Measurements from ENCODE around the gene TP53RK. TPM values are rescaled to one million over a fixed set of nuclear protein-coding genes. Genes with fewer than 3 reads are reported as not detected.

Gene TP53RK
- total RNA-seq, 2 donors from 2014 or later, result 11.3 to 12.1 TPM

- H3K9me3 ChIP-seq, result no peaks in the 10 kb centered on the region
- no peaks in the 10 kb centered on the region for H3K27me3 ChIP-seq
- no peaks in the 10 kb centered on the region for H3K36me3 ChIP-seq
- H3K27ac ChIP-seq, result no peak overlapping the region
- no peak overlapping the region for H3K4me3 ChIP-seq
- DNase-seq (ENCODE audit: low spot score), result no peak
- no peaks in the 10 kb centered on the region for H3K4me1 ChIP-seq
- no peak for TF ChIP-seq CTCF (IDR thresholded peaks at IDR 0.05)
These were observed 48.5 kb downstream of the TP53RK start for GRCh38 chr20:46640536-46641311.

- Histone ChIP-seq H3K27ac (no peak overlapping the region), H3K4me1 (no peaks in the 10 kb centered on the region), H3K4me3 (no peak overlapping the region), H3K27me3 (no peaks in the 10 kb centered on the region), H3K36me3 (no peaks in the 10 kb centered on the region), H3K9me3 (no peaks in the 10 kb centered on the region)
- DNase-seq (ENCODE audit: low spot score), result no peak
- TF ChIP-seq CTCF (IDR thresholded peaks at IDR 0.05), result no peak
These were observed 49.2 kb downstream of the TP53RK start for GRCh38 chr20:46640044-46640443.

GRCh38 chr20:46639587-46639986, 49.7 kb downstream of the TP53RK start:
- Histone ChIP-seq H3K9me3 (no peaks in the 10 kb centered on the region), H3K27me3 (no peaks in the 10 kb centered on the region), H3K4me1 (no peaks in the 10 kb centered on the region), H3K4me3 (no peak overlapping the region), H3K36me3 (no peaks in the 10 kb centered on the region), H3K27ac (no peak overlapping the region)
- no peak for TF ChIP-seq CTCF (IDR thresholded peaks at IDR 0.05)
- DNase-seq (ENCODE audit: low spot score), result no peak

- H3K9me3 ChIP-seq, result no peaks in the 10 kb centered on the region
- H3K27ac ChIP-seq, result no peak overlapping the region
- DNase-seq (ENCODE audit: low spot score), result no peak
- TF ChIP-seq CTCF (IDR thresholded peaks at IDR 0.05), result no peak
- no peaks in the 10 kb centered on the region for H3K36me3 ChIP-seq
- H3K4me1 ChIP-seq, result no peaks in the 10 kb centered on the region
- no peak overlapping the region for H3K4me3 ChIP-seq
- no peaks in the 10 kb centered on the region for H3K27me3 ChIP-seq
These were observed 50.4 kb downstream of the TP53RK start for GRCh38 chr20:46638898-46639274.

GRCh38 chr20:46638134-46638897, 50.9 kb downstream of the TP53RK start:
- Histone ChIP-seq H3K4me3 (no peak overlapping the region), H3K27me3 (no peaks in the 10 kb centered on the region), H3K9me3 (no peaks in the 10 kb centered on the region), H3K27ac (no peak overlapping the region), H3K4me1 (no peaks in the 10 kb centered on the region), H3K36me3 (no peaks in the 10 kb centered on the region)
- TF ChIP-seq CTCF (IDR thresholded peaks at IDR 0.05), result no peak
- no peak for DNase-seq (ENCODE audit: low spot score)
